HG02798 (cell line): ENCODE measurements around the gene GSN.

Experiments used
- ATAC-seq: cut with Tn5 transposase; IDR thresholded peaks from one replicate; pipeline ENCODE4 v1.9.1; 2021; ENCODE audit warnings: mild to moderate bottlenecking; ENCODE audit not compliant: unreplicated experiment, poor library complexity

Gene GSN

GRCh38 chr9:121300283-121301119 lies 32.5 kb downstream of the GSN start:
- no peak for ATAC-seq

- no peak for ATAC-seq
Observed at GRCh38 chr9:121301881-121302286, 33.9 kb downstream of the GSN start.

GRCh38 chr9:121302341-121302740 lies 34.4 kb downstream of the GSN start:
- no peak for ATAC-seq

- no peak for ATAC-seq
Observed at GRCh38 chr9:121302786-121303185, 34.8 kb downstream of the GSN start.

- no peak for ATAC-seq
Observed at GRCh38 chr9:121303456-121304451, 35.8 kb downstream of the GSN start.

GRCh38 chr9:121304707-121305106 lies 36.7 kb downstream of the GSN start:
- no peak for ATAC-seq

- ATAC-seq, result no peak
Observed at GRCh38 chr9:121305269-121305994, 37.5 kb downstream of the GSN start.

- ATAC-seq, result no peak
Observed at GRCh38 chr9:121307976-121308375, 40.0 kb downstream of the GSN start.

- no peak for ATAC-seq
Observed at GRCh38 chr9:121308765-121309164, 40.8 kb downstream of the GSN start.

GRCh38 chr9:121309171-121309570 lies 41.2 kb downstream of the GSN start:
- no peak for ATAC-seq

- no peak for ATAC-seq
Observed at GRCh38 chr9:121309833-121310425, 42.0 kb downstream of the GSN start.

GRCh38 chr9:121310571-121310970 lies 42.6 kb downstream of the GSN start:
- ATAC-seq, result no peak

- ATAC-seq, result no peak
Observed at GRCh38 chr9:121312169-121312568, 44.2 kb downstream of the GSN start.

- ATAC-seq, result no peak
Observed at GRCh38 chr9:121313458-121314152, 45.6 kb downstream of the GSN start.

GRCh38 chr9:121316378-121316777 lies 48.4 kb downstream of the GSN start:
- no peak for ATAC-seq

- ATAC-seq, result no peak
Observed at GRCh38 chr9:121316852-121317373, 49.0 kb downstream of the GSN start.

- no peak for ATAC-seq
Observed at GRCh38 chr9:121317737-121318630, 50.0 kb downstream of the GSN start.

GRCh38 chr9:121318631-121319382 lies 50.8 kb downstream of the GSN start:
- ATAC-seq, result no peak
